HEK293 (cell line): ENCODE data around the gene KCNC4.
A peak's percentile ranks its signal among the peaks of the same experiment; 100 is the strongest.

Source experiments
- CTCF ChIA-PET: fragments of 350-600 bp; formaldehyde crosslinking; extraction: SDS; loops from one replicate; lab custom pipeline; 2021; ENCODE audit warnings: antibody characterized with exemption; lab: Yijun Ruan, JAX
- POLR2A ChIA-PET: fragments of 300-600 bp; formaldehyde crosslinking; extraction: SDS; loops from one replicate; lab custom pipeline; 2020; ENCODE audit warnings: antibody characterized with exemption, inconsistent platforms; lab: Yijun Ruan, JAX
- H3K27ac ChIP-seq: fragments of 200-500 bp; sonication (Bioruptor generic); 2 replicates; pipeline ENCODE4 v1.5.1; 2014; ENCODE audit warnings: low read depth, low read length, control low read depth, inconsistent platforms; ENCODE audit errors: extremely low read depth
- H3K36me3 ChIP-seq, 2 experiments: fragments of 200-500 bp in 1 of 2; sonication (Bioruptor generic) in 1 of 2; 1 replicate in 1 of 2; 2 replicates in 1 of 2; pipeline ENCODE4 v1.5.1; 2014 to 2017; ENCODE audit warnings: inconsistent platforms in 2 of 2, low read length in 2 of 2; ENCODE audit not compliant: control insufficient read depth in 2 of 2, insufficient read depth in 1 of 2
- H3K4me1 ChIP-seq: fragments of 200-500 bp; sonication (Bioruptor generic); 2 replicates; pipeline ENCODE4 v1.5.1; 2014; ENCODE audit warnings: mild to moderate bottlenecking, low read length, inconsistent platforms; ENCODE audit not compliant: control insufficient read depth, insufficient read depth
- H3K4me3 ChIP-seq: 2 replicates; pipeline ENCODE4 v1.5.1; 2011; ENCODE audit warnings: low read depth, mild to moderate bottlenecking, control low read depth, low read length, moderate library complexity
- H3K9me3 ChIP-seq: fragments of 200-500 bp; sonication (Bioruptor generic); 2 replicates; pipeline ENCODE4 v1.5.1; 2014; ENCODE audit warnings: low read depth, low read length, inconsistent platforms; ENCODE audit not compliant: control insufficient read depth, insufficient read depth
- EGR2 ChIP-seq: fragments of 450-650 bp; formaldehyde crosslinking; IDR thresholded peaks from 2 replicates; pipeline ENCODE4 v1.5.1; 2016; ENCODE audit warnings: low read depth, missing biosample characterization, missing genetic modification characterization
- GLIS2 ChIP-seq: fragments of 450-650 bp; formaldehyde crosslinking; IDR thresholded peaks from 2 replicates; pipeline ENCODE4 v1.5.1; 2016; ENCODE audit warnings: missing biosample characterization, missing genetic modification characterization
- HOXD13 ChIP-seq: sonication (generic); formaldehyde crosslinking; IDR thresholded peaks from 2 replicates; pipeline ENCODE4 v1.8.0; 2022; ENCODE audit warnings: missing genetic modification reagents, borderline replicate concordance
- KLF1 ChIP-seq: fragments of 450-650 bp; formaldehyde crosslinking; IDR thresholded peaks from 2 replicates; pipeline ENCODE4 v1.5.1; 2016; ENCODE audit warnings: missing biosample characterization, missing genetic modification characterization
- SCRT2 ChIP-seq: fragments of 450-650 bp; formaldehyde crosslinking; IDR thresholded peaks from 2 replicates; pipeline ENCODE4 v1.5.1; 2016; ENCODE audit warnings: missing biosample characterization, missing genetic modification characterization
- YY1 ChIP-seq: fragments of 450-650 bp; formaldehyde crosslinking; IDR thresholded peaks from 2 replicates; pipeline ENCODE4 v1.5.1; 2018; ENCODE audit warnings: missing biosample characterization, missing genetic modification characterization
- ZBTB44 ChIP-seq: fragments of 450-650 bp; IDR thresholded peaks from 2 replicates; pipeline ENCODE4 v1.5.1; 2018; ENCODE audit warnings: missing biosample characterization, mild to moderate bottlenecking, missing genetic modification characterization
- ZFHX2 ChIP-seq: fragments of 450-650 bp; formaldehyde crosslinking; conservative IDR thresholded peaks from 2 replicates; pipeline ENCODE4 v1.5.1; 2016; ENCODE audit warnings: missing biosample characterization, missing genetic modification characterization
- ZNF10 ChIP-seq: fragments of 450-650 bp; formaldehyde crosslinking; IDR thresholded peaks from 2 replicates; pipeline ENCODE4 v1.5.1; 2017; ENCODE audit warnings: missing biosample characterization, missing genetic modification characterization
- ZNF223 ChIP-seq: fragments of 450-650 bp; formaldehyde crosslinking; IDR thresholded peaks from 2 replicates; pipeline ENCODE4 v1.5.1; 2016; ENCODE audit warnings: missing biosample characterization, missing genetic modification characterization
- ZNF248 ChIP-seq: fragments of 450-650 bp; formaldehyde crosslinking; IDR thresholded peaks from 2 replicates; pipeline ENCODE4 v1.5.1; 2017; ENCODE audit warnings: missing biosample characterization, missing genetic modification characterization
- ZNF302 ChIP-seq: fragments of 450-650 bp; formaldehyde crosslinking; IDR thresholded peaks from 2 replicates; pipeline ENCODE4 v1.5.1; 2016; ENCODE audit warnings: missing biosample characterization, missing genetic modification characterization, low read depth
- ZNF335 ChIP-seq: fragments of 450-650 bp; formaldehyde crosslinking; conservative IDR thresholded peaks from 2 replicates; pipeline ENCODE4 v1.5.1; 2016; ENCODE audit warnings: missing biosample characterization, missing genetic modification characterization
- ZNF600 ChIP-seq: fragments of 450-650 bp; formaldehyde crosslinking; IDR thresholded peaks from 2 replicates; pipeline ENCODE4 v1.5.1; 2016; ENCODE audit warnings: missing biosample characterization, missing genetic modification characterization
- ZNF747 ChIP-seq: fragments of 450-650 bp; formaldehyde crosslinking; IDR thresholded peaks from 2 replicates; pipeline ENCODE4 v1.5.1; 2016; ENCODE audit warnings: missing biosample characterization, missing genetic modification characterization
- TF ChIP-seq, protein P1 (sequence below): fragments of 450-650 bp; formaldehyde crosslinking; IDR thresholded peaks from 2 replicates; pipeline ENCODE4 v1.5.1; 2017; ENCODE audit warnings: missing biosample characterization, mild to moderate bottlenecking, missing genetic modification characterization, moderate library complexity
- TF ChIP-seq, protein P2 (sequence below): fragments of 450-650 bp; formaldehyde crosslinking; IDR thresholded peaks from 2 replicates; pipeline ENCODE4 v1.5.1; 2016; ENCODE audit warnings: missing biosample characterization, missing genetic modification characterization, low read depth

The KCNC4 gene

DNA sequence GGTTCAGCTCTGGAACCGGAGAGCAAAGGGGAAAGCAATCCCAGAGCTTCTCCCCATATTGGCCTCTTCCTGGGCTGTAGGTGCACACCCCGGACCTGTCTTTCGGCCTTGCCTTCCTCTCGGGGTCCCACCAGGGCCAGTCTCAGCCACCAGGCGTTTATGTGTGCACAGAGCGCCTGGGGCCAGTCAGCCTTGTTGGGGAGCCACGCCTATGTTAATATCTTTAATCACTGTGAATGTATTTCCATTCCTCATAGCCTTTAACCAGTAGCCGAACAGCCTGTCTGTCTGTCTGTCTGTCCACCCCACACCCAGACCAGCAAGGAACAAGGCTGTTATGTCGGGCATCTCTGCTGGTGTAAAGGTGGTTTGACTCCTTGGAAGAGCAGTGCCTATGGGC lies 18.8 kb downstream of the KCNC4 start:
- CTCF ChIA-PET = interaction anchor here (0.6 kb wide), 1 partner anchor 97 kb away, joined by 3 read pairs; no protein-coding TSS in a partner anchor
- TF ChIP-seq, protein P1, sequence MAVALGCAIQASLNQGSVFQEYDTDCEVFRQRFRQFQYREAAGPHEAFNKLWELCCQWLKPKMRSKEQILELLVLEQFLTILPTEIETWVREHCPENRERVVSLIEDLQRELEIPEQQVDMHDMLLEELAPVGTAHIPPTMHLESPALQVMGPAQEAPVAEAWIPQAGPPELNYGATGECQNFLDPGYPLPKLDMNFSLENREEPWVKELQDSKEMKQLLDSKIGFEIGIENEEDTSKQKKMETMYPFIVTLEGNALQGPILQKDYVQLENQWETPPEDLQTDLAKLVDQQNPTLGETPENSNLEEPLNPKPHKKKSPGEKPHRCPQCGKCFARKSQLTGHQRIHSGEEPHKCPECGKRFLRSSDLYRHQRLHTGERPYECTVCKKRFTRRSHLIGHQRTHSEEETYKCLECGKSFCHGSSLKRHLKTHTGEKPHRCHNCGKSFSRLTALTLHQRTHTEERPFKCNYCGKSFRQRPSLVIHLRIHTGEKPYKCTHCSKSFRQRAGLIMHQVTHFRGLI (tag by site-specific recombination) = no peak
- no peak for TF ChIP-seq ZNF248 (tag by site-specific recombination)
- no peak for TF ChIP-seq ZNF747 (tag by site-specific recombination)
- no peak for TF ChIP-seq ZNF223
- TF ChIP-seq ZNF302 (tag by site-specific recombination) = no peak
- no peak for TF ChIP-seq ZNF10 (tag by site-specific recombination)
- no peak for TF ChIP-seq EGR2 (tag by site-specific recombination)
- TF ChIP-seq, protein P2, sequence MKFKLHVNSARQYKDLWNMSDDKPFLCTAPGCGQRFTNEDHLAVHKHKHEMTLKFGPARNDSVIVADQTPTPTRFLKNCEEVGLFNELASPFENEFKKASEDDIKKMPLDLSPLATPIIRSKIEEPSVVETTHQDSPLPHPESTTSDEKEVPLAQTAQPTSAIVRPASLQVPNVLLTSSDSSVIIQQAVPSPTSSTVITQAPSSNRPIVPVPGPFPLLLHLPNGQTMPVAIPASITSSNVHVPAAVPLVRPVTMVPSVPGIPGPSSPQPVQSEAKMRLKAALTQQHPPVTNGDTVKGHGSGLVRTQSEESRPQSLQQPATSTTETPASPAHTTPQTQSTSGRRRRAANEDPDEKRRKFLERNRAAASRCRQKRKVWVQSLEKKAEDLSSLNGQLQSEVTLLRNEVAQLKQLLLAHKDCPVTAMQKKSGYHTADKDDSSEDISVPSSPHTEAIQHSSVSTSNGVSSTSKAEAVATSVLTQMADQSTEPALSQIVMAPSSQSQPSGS = no peak
- TF ChIP-seq ZFHX2 (tag by site-specific recombination) = no peak
- no peak for TF ChIP-seq YY1 (tag by site-specific recombination)
- TF ChIP-seq ZNF600 (tag by site-specific recombination) = no peak
- no peak for TF ChIP-seq HOXD13 (CRISPR knock-in tag)
- TF ChIP-seq ZNF335 (tag by site-specific recombination) = no peak
- no peak for TF ChIP-seq KLF1 (tag by site-specific recombination)
- no peak for TF ChIP-seq GLIS2
- H3K36me3 ChIP-seq = peaks cover 0 to 99% of the 10 kb centered on the region in 2 experiments; a peak in 1 of 3 replicates
- H3K27ac ChIP-seq = no peak overlapping the region
- POLR2A ChIA-PET = interaction anchor here (0.7 kb wide), 1 partner anchor 63 kb away, joined by 3 read pairs; no protein-coding TSS in a partner anchor
- H3K4me3 ChIP-seq = no peak overlapping the region
- no peaks in the 10 kb centered on the region for H3K9me3 ChIP-seq
- no peaks in the 10 kb centered on the region for H3K4me1 ChIP-seq

- Histone ChIP-seq H3K27ac (no peak overlapping the region), H3K36me3 (peaks cover 0 to 99% of the 10 kb centered on the region in 2 experiments; a peak in 1 of 3 replicates), H3K4me1 (no peaks in the 10 kb centered on the region), H3K9me3 (no peaks in the 10 kb centered on the region), H3K4me3 (no peak overlapping the region)
- ChIA-PET POLR2A (no interaction called here), CTCF (interaction anchor here (0.6 kb wide), 1 partner anchor 96 kb away, joined by 3 read pairs; no protein-coding TSS in a partner anchor)
- TF ChIP-seq ZBTB44 (no peak), SCRT2 (tag by site-specific recombination) (peak; percentile 54), EGR2 (tag by site-specific recombination) (peak; percentile 24; the same call in 1 of the 2 replicates), ZFHX2 (tag by site-specific recombination) (0 out of 2 replicates have a peak, but pooled peaks have one; percentile 22)
Measured at GRCh38 chr1:110229348-110230001, 19.4 kb downstream of the KCNC4 start.
